Brain microvascular endothelial cell (primary cell): ENCODE data around the gene TUBB4B.

Experiments
- DNase-seq: peaks from one replicate; pipeline ENCODE4 v3.0.0-alpha.2; 2020
- H3K27ac ChIP-seq: fragments of 250-450 bp; sonication (Bioruptor Pico); 2 replicates; pipeline ENCODE4 v1.5.1; 2020; ENCODE audit warnings: mild to moderate bottlenecking, moderate library complexity
- H3K27me3 ChIP-seq: fragments of 250-450 bp; sonication (Bioruptor Pico); replicated peaks from 2 replicates; pipeline ENCODE4 v1.5.1; 2020; ENCODE audit warnings: mild to moderate bottlenecking
- H3K36me3 ChIP-seq: fragments of 250-450 bp; sonication (Bioruptor Pico); replicated peaks from 2 replicates; pipeline ENCODE4 v1.5.1; 2020; ENCODE audit warnings: mild to moderate bottlenecking
- H3K4me3 ChIP-seq: 2 replicates; pipeline ENCODE4 v1.5.1; 2011; ENCODE audit warnings: low read depth, mild to moderate bottlenecking, control low read depth, low read length, moderate library complexity
- CTCF ChIP-seq: IDR thresholded peaks from 2 replicates; pipeline ENCODE4 v1.5.1; 2011; ENCODE audit warnings: low read depth, mild to moderate bottlenecking, moderate library complexity, low read length, control low read depth, inconsistent platforms; ENCODE audit errors: missing control alignments
- in situ Hi-C: cut with HindIII; loops from 2 replicates; pipeline ENCODE4 v1.10.0; 2017; ENCODE audit warnings: low sequenced_read_pairs, low pct_ligation_motif_present

The TUBB4B gene

GRCh38 chr9:137244486-137245449, 3.7 kb downstream of the TUBB4B start:
- in situ Hi-C loops, result no loop called here
- Histone ChIP-seq H3K36me3 (peaks cover 25% of the 10 kb centered on the region), H3K27me3 (no peaks in the 10 kb centered on the region)

DNA sequence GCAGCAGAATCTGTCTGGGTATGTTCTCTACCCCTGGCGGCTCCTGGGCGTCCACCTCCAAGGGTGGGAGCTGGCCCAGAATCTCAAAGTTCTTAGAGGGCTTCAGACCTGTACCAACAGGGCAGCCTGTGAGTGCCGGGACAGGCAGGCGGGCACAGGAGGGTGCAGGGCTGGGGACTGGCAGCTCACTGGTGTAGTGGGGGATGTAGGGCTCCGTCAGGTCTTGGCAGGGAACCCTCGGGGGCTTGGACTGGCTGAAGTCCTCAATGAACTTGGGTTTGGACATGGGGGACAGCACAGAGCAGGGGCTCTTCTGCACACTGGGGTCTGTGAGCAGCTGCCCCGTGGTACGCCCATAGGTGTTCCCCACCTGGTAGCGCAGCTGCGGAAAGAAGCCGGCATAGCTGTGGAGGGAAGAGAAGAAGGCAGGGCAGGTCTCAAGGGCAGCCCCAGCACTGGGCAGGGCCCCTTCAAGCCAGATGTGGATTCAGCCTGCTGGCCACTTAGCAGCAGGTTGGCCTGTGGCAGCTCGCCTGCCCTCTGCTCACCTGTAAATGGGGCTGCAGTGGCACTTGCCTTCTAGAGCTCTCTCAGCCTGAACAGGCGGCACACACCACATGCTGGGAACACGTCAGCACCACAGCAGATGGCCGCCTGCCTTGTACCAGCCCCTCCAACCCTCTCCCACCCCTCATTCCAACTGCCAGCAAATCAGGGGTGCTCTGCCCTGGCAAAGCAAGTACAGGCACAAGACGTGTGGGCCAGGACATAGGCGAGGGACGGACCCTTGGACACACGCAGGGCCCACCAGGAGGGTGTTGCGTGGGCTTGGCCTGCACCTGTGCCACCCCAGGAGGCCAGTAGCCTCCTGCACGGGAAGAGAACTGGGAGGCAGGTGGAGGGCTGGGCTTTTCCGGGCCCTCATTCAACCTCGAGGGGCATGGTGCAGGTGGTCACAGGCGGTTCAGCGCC, 4.6 kb downstream of the TUBB4B start:
- Histone ChIP-seq H3K27me3 (no peaks in the 10 kb centered on the region), H3K27ac (no peak overlapping the region), H3K4me3 (no peak overlapping the region), H3K36me3 (peaks cover 25% of the 10 kb centered on the region)
- in situ Hi-C loops, result no loop called here
- DNase-seq, result no peak
- TF ChIP-seq CTCF, result no peak

More at GRCh38 chr9:137244486-137245449, 3.7 kb downstream of the TUBB4B start:
- H3K4me3 ChIP-seq, result no peak overlapping the region
- no peak overlapping the region for H3K27ac ChIP-seq
- no peak for DNase-seq
- TF ChIP-seq CTCF, result peak; percentile 9

DNA sequence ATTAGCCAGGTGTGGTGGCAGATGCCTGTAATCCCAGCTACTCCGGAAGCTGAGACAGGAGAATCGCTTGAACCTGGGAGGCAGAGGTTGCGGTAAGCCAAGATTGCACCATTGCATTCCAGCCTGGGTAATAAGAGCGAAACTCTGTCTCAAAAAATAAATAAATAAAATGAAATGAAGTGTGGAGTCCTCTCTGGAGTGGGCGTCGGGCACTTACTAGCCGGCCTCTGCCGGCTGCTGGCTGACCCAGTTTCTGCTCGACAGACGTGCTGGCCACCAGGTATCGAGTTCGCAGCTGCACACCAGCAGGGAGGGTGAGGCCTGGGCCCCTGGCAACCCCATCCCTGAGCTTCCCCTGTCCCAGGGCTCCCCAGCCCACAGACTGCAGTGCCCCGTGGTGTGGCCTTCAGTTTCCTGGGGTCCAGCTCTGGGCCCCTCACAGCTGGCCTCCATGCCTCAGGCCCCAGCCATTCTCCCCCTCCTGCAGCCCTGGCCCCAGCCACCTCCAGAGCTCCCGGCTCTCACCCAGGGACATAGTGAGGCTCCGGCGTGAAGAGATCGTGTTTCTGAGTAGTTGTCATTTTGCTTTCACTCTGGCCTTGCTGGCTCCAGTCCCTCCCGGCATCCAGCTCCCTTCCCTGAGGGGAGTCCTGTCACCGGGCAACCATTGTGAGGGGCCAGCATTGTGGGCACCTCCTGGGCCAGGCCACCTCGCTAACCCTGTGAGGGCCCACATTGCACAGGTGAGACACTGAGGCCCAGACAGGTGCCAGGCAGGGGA, 6.2 kb downstream of the TUBB4B start:
- DNase-seq, result no peak
- in situ Hi-C loops, result no loop called here
- no peak overlapping the region for H3K4me3 ChIP-seq
- peaks cover 17% of the 10 kb centered on the region for H3K36me3 ChIP-seq
- H3K27me3 ChIP-seq, result no peaks in the 10 kb centered on the region
- H3K27ac ChIP-seq, result no peak overlapping the region
- no peak for TF ChIP-seq CTCF

- no peak for DNase-seq
- in situ Hi-C loops, result no loop called here
- H3K27me3 ChIP-seq, result no peaks in the 10 kb centered on the region
- peaks cover 12% of the 10 kb centered on the region for H3K36me3 ChIP-seq
- H3K27ac ChIP-seq, result no peak overlapping the region
- TF ChIP-seq CTCF, result no peak
- no peak overlapping the region for H3K4me3 ChIP-seq
These were observed 6.8 kb downstream of the TUBB4B start for GRCh38 chr9:137247916-137248175.

- Histone ChIP-seq H3K27ac (no peak overlapping the region), H3K27me3 (no peaks in the 10 kb centered on the region), H3K4me3 (no peak overlapping the region), H3K36me3 (no peaks in the 10 kb centered on the region)
- no peak for TF ChIP-seq CTCF
- in situ Hi-C loops, result no loop called here
- no peak for DNase-seq
These were observed 9.5 kb downstream of the TUBB4B start for GRCh38 chr9:137250329-137251193.
